MCF 10A (cell line): ENCODE data around the gene KCNA3. TPM values are rescaled to one million over a fixed set of nuclear protein-coding genes. Genes with fewer than 3 reads are reported as not detected.

Experiments used
- BruUV-seq: library from RNA; stranded (reverse); fragments of 400-500 nt; replicated peaks from 2 replicates; lab custom pipeline; 2021; lab: Mats Ljungman, UMichigan
- CTCF ChIA-PET: fragments of 300-600 bp; sonication (Branson Sonifier 250); formaldehyde crosslinking; extraction: SDS; loops from one replicate; lab custom pipeline; 2021; ENCODE audit warnings: antibody characterized with exemption, inconsistent platforms; lab: Yijun Ruan, JAX
- POLR2A ChIA-PET: fragments of 300-600, 350-650 bp; sonication (Branson Sonifier 250); formaldehyde crosslinking; extraction: SDS; loops from one replicate; lab custom pipeline; 2020; ENCODE audit warnings: antibody characterized with exemption, inconsistent platforms; lab: Yijun Ruan, JAX
- DNase-seq: peaks from one replicate; pipeline ENCODE4 v3.0.0-alpha.2; 2018; ENCODE audit not compliant: unreplicated experiment
- H3K27ac Mint-ChIP-seq: one replicate; pipeline ENCODE4 v1.8.0; 2022; ENCODE audit warnings: mild to moderate bottlenecking, low read depth, mixed read lengths; ENCODE audit not compliant: unreplicated experiment
- H3K27me3 Mint-ChIP-seq: one replicate; pipeline ENCODE4 v1.8.0; 2022; ENCODE audit warnings: mixed read lengths; ENCODE audit not compliant: insufficient read depth, unreplicated experiment
- H3K36me3 Mint-ChIP-seq: one replicate; pipeline ENCODE4 v1.8.0; 2022; ENCODE audit warnings: mild to moderate bottlenecking, moderate library complexity, mixed read lengths; ENCODE audit not compliant: insufficient read depth, unreplicated experiment
- H3K4me1 Mint-ChIP-seq: one replicate; pipeline ENCODE4 v1.8.0; 2022; ENCODE audit warnings: mixed read lengths; ENCODE audit not compliant: insufficient read depth, unreplicated experiment
- H3K4me3 Mint-ChIP-seq: one replicate; pipeline ENCODE4 v1.8.0; 2022; ENCODE audit warnings: mild to moderate bottlenecking, moderate library complexity, mixed read lengths; ENCODE audit not compliant: unreplicated experiment
- H3K9me3 Mint-ChIP-seq: one replicate; pipeline ENCODE4 v1.8.0; 2022; ENCODE audit warnings: mixed read lengths; ENCODE audit not compliant: unreplicated experiment
- CTCF ChIP-seq: fragments of 200-600 bp; IDR thresholded peaks from one replicate; pipeline ENCODE4 v1.8.0; 2022; ENCODE audit warnings: antibody characterized with exemption, mild to moderate bottlenecking; ENCODE audit not compliant: unreplicated experiment
- intact Hi-C: fragments of 100-400 bp; cut with micrococcal nuclease; formaldehyde crosslinking; loops from 2 replicates; pipeline ENCODE4 v1.14.1; 2022
- total RNA-seq: library from RNA; stranded (reverse); gene quantifications from 2 replicates; pipeline ENCODE4 v1.2.3, GENCODE V29; 2022

Gene KCNA3
- total RNA-seq, 1 experiment from 2014 or later = not detected

DNA sequence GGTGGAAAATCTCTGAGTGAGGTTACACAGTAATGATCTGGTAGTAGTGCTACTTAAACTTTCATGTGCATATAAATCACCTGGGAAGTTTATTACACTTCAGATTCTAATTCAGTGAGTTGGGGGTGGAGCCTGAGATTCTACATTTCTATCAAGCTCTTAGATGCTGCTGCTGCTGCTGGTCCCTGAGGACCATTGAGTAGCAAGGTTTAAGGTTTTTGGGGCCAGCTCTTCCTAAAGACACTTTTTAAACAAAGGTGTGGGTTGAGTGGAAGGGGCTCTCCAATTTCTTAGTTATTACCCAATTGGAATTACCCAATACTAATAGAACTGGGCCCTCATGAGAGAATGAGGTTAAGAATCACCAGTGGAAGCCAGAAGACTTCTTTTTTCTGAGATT lies 29.5 kb downstream of the KCNA3 start:
- Mint-ChIP-seq H3K27me3 (peaks cover 38% of the 10 kb centered on the region), H3K4me3 (no peak overlapping the region), H3K36me3 (no peaks in the 10 kb centered on the region), H3K4me1 (no peaks in the 10 kb centered on the region), H3K27ac (no peak overlapping the region), H3K9me3 (no peaks in the 10 kb centered on the region)
- intact Hi-C loops = no loop called here
- ChIA-PET CTCF (interaction anchor here (0.6 to 1.2 kb wide), 8 partner anchors 9 to 155 kb away, joined by 3 to 5 read pairs (median 4); no protein-coding TSS in a partner anchor), POLR2A (interaction anchor here (0.6 kb wide), 1 partner anchor 142 kb away, joined by 3 read pairs; no protein-coding TSS in a partner anchor)
- no peak for DNase-seq
- BruUV-seq = no TSS peak
- no peak for TF ChIP-seq CTCF

DNA sequence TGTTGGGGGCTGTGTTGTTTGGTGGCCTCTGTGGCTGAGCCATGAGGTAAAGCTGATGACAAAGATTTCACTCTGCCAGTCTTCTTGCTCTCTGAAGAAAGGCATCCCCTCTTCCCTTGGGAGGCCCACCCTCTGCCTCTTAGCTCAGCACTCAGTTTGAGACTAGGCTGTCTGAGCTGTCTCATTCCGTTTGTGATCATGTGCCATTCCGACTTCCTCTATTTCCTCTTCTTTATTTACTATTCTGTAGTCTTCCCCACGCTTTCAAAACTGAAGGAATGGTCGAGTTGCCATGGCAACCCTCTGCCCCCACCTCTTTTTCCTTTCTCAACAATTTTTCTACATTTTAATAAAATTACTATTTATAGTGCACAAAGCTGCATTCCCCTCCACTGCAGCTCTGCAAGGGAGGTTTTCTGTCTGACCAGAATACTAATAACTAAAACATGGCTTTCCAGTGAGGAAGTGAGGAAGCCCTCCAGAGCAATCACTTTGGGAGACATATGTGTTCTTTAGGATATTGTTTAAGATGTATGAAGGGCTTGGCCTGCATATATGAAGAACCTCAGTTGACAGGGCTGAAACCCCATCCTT lies 30.8 kb downstream of the KCNA3 start:
- no peak overlapping the region for H3K4me3 Mint-ChIP-seq
- DNase-seq = no peak
- CTCF ChIA-PET = interaction anchor here (0.6 to 1.2 kb wide), 4 partner anchors 8 to 122 kb away, joined by 3 to 4 read pairs (median 3); no protein-coding TSS in a partner anchor

DNA sequence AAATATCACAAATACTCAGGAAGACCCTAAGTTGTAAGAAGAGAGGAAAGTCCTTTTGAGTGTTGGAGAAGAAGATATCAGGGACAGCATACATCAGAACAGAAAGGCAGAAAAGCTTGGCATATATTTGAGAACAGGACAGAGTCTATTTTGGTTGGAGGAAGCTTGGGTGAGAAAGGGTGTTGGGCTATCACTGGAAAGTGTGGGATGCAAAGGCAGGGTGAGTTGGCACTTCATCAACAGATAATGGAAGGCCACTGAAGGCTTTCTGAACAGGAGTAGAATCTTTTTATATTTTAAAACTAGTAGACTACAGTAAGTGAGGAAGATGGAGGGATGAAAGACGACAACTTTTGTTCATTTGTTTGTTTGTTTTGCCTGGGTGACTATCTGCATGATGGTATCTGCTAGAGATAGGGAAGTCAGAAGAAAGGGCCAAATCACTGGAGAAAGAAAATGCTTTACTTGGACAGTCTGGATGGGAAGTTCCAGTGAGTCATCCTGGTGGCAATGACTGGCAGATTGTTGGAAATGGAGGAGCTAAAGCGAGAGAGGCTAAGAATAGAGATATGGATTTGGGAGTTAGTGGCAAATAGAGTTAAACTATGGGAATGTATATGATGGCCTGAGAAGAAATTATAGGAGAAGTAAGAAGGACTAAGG lies 34.9 kb downstream of the KCNA3 start:
- TF ChIP-seq CTCF = no peak
- no TSS peak for BruUV-seq
- H3K27me3 Mint-ChIP-seq = peaks cover 61% of the 10 kb centered on the region
- H3K4me3 Mint-ChIP-seq = no peak overlapping the region
- H3K27ac Mint-ChIP-seq = no peak overlapping the region
- no peaks in the 10 kb centered on the region for H3K9me3 Mint-ChIP-seq
- no peaks in the 10 kb centered on the region for H3K36me3 Mint-ChIP-seq
- peak; percentile 14 for DNase-seq
- H3K4me1 Mint-ChIP-seq = peaks cover 11% of the 10 kb centered on the region
- CTCF ChIA-PET = interaction anchor here (0.7 to 2.2 kb wide), 4 partner anchors 10 to 387 kb away, joined by 3 to 7 read pairs (median 5); no protein-coding TSS in a partner anchor
- intact Hi-C loops = loop anchor here (10.0 kb wide), 1 partner anchor 355 kb away; no protein-coding TSS in a partner anchor
- POLR2A ChIA-PET = no interaction called here

More for the DNA sequence above, 30.8 kb downstream of the KCNA3 start:
- Mint-ChIP-seq H3K4me1 (peaks cover 6% of the 10 kb centered on the region), H3K36me3 (no peaks in the 10 kb centered on the region), H3K27me3 (peaks cover 49% of the 10 kb centered on the region), H3K27ac (no peak overlapping the region), H3K9me3 (no peaks in the 10 kb centered on the region)
- no peak for TF ChIP-seq CTCF
- intact Hi-C loops = no loop called here
- POLR2A ChIA-PET = interaction anchor here (0.6 kb wide), 1 partner anchor 286 kb away, joined by 3 read pairs; no protein-coding TSS in a partner anchor
- BruUV-seq = no TSS peak

DNA sequence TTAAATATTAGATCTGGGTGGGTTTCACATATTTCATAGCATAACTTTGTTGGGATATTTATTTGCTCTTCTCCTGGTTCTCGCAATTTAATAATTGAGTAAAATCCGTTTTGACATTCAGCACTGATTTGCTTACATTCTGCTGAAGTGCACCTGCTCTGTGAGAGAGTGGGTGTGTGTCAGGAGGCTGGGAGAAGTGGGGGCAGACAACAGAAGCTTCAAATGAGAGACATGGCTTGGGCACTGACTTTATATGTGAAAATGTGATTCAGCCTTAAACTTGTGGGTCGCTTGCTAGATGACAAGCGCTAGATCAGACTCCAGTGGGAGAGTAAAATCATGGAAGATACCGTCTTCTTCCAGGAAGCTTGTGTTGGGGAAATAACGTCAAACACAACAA lies 36.2 kb downstream of the KCNA3 start:
- BruUV-seq = no TSS peak
- no peak for DNase-seq
- intact Hi-C loops = loop anchor here (10.0 kb wide), 1 partner anchor 356 kb away; no protein-coding TSS in a partner anchor
- H3K27ac Mint-ChIP-seq = no peak overlapping the region
- H3K27me3 Mint-ChIP-seq = peaks cover 58% of the 10 kb centered on the region
- ChIA-PET CTCF (interaction anchor here (0.6 to 5.5 kb wide), 8 partner anchors 9 to 354 kb away, joined by 3 to 29 read pairs (median 6); no protein-coding TSS in a partner anchor), POLR2A (interaction anchor here (0.6 kb wide), 1 partner anchor 1065 kb away, joined by 3 read pairs; no protein-coding TSS in a partner anchor)
- peaks cover 19% of the 10 kb centered on the region for H3K4me1 Mint-ChIP-seq
- no peaks in the 10 kb centered on the region for H3K9me3 Mint-ChIP-seq
- no peaks in the 10 kb centered on the region for H3K36me3 Mint-ChIP-seq
- no peak overlapping the region for H3K4me3 Mint-ChIP-seq
- TF ChIP-seq CTCF = no peak
